B cell (primary cell): ENCODE results near the gene NFRKB. TPM values are rescaled to one million over a fixed set of nuclear protein-coding genes. Genes with fewer than 3 reads are reported as not detected.
"Not testable (repeated sequence)": the region's sequence is repeated elsewhere in the genome, so short reads cannot be mapped to it uniquely, and the experiment has no call there.

ENCODE experiments used
- ATAC-seq: fragments of 200-7000 bp; cut with Tn5 transposase; one replicate; pipeline ENCODE4 v1.10.0; 2021; ENCODE audit warnings: low read depth, mild to moderate bottlenecking, moderate number of reproducible peaks, moderate library complexity
- CTCF ChIA-PET: fragments of 350-600 bp; sonication (Branson Sonifier 250); formaldehyde crosslinking; loops from one replicate; lab custom pipeline; 2021; ENCODE audit warnings: antibody characterized with exemption, inconsistent platforms; lab: Charles Lee
- POLR2A ChIA-PET: fragments of 350-600 bp; sonication (Branson Sonifier 250); formaldehyde crosslinking; loops from one replicate; lab custom pipeline; 2021; ENCODE audit warnings: antibody characterized with exemption; lab: Charles Lee
- DNase-seq: peaks from one replicate; pipeline ENCODE4 v3.0.0; 2013
- H2AFZ ChIP-seq: 2 replicates; pipeline ENCODE4 v1.6.1; 2012; ENCODE audit warnings: mild to moderate bottlenecking, low read depth, low read length; ENCODE audit not compliant: insufficient read depth, poor library complexity, severe bottlenecking
- H3K27ac ChIP-seq, 2 donors: 1 replicate in 1 of 2; 2 replicates in 1 of 2; pipeline ENCODE4 v1.5.1; 2012 to 2013; ENCODE audit warnings: low read length in 2 of 2, mild to moderate bottlenecking in 2 of 2, moderate library complexity in 1 of 2
- H3K27me3 ChIP-seq, 4 experiments: fragments of 200-600 bp in 1 of 4; sonication (generic) in 1 of 4; replicated peaks in 1 of 4; 1 replicate in 2 of 4; 2 replicates in 2 of 4; pipeline versions ENCODE4 v1.6.1 to v1.7.0; 2013 to 2016; ENCODE audit warnings: low read length in 3 of 4, mild to moderate bottlenecking in 2 of 4, mixed read lengths in 1 of 4, moderate library complexity in 1 of 4; ENCODE audit not compliant: insufficient read depth in 4 of 4, control insufficient read depth in 3 of 4; ENCODE audit errors: control extremely low read depth in 1 of 4
- H3K36me3 ChIP-seq, 2 experiments: replicated peaks in 1 of 2; 1 replicate in 1 of 2; 2 replicates in 1 of 2; pipeline versions ENCODE4 v1.6.1 to v1.7.1; 2013; ENCODE audit warnings: low read length in 1 of 2; ENCODE audit not compliant: insufficient read depth in 2 of 2, control insufficient read depth in 1 of 2; ENCODE audit errors: control extremely low read depth in 1 of 2, extremely low read depth in 1 of 2
- H3K4me1 ChIP-seq, 2 donors: fragments of 200-600 bp in 1 of 2; sonication (generic) in 1 of 2; 1 replicate in 1 of 2; 2 replicates in 1 of 2; pipeline versions ENCODE4 v1.5.1 to v1.6.1; 2013 to 2017; ENCODE audit warnings: low read length in 2 of 2; ENCODE audit not compliant: control insufficient read depth in 2 of 2, insufficient read depth in 2 of 2
- H3K4me2 ChIP-seq: replicated peaks from 2 replicates; pipeline ENCODE3; 2012; ENCODE audit warnings: mild to moderate bottlenecking, low read depth, low read length; ENCODE audit not compliant: poor library complexity, severe bottlenecking
- H3K4me3 ChIP-seq, 5 experiments: fragments of 200-600 bp in 1 of 5; sonication (generic) in 1 of 5; 1 replicate in 3 of 5; 2 replicates in 2 of 5; pipeline versions ENCODE4 v1.5.1 to v1.7.0; 2011 to 2016; ENCODE audit warnings: low read length in 4 of 5, mild to moderate bottlenecking in 4 of 5, low read depth in 2 of 5, control low read depth in 1 of 5, moderate library complexity in 1 of 5; ENCODE audit not compliant: insufficient read depth in 1 of 5; ENCODE audit errors: control extremely low read depth in 1 of 5, extremely low read depth in 1 of 5
- H3K79me2 ChIP-seq: fragments of 200-600 bp; sonication (generic); one replicate; pipeline ENCODE4 v1.6.0; 2016; ENCODE audit warnings: low read length; ENCODE audit not compliant: control insufficient read depth, insufficient read depth
- H3K9ac ChIP-seq: fragments of 200-600 bp; sonication (generic); 2 replicates; pipeline ENCODE4 v1.6.1; 2017; ENCODE audit warnings: mild to moderate bottlenecking, low read length, moderate library complexity
- H3K9me3 ChIP-seq, 3 donors: one replicate each; pipeline versions ENCODE4 v1.6.1 to v1.7.1; 2013; ENCODE audit warnings: low read length in 2 of 3; ENCODE audit not compliant: control insufficient read depth in 2 of 3, insufficient read depth in 1 of 3; ENCODE audit errors: control extremely low read depth in 1 of 3
- H4K20me1 ChIP-seq: 2 replicates; pipeline ENCODE4 v1.6.0; 2012; ENCODE audit warnings: mild to moderate bottlenecking, low read length; ENCODE audit not compliant: insufficient read depth, control insufficient read depth, poor library complexity, severe bottlenecking
- H3K27ac Mint-ChIP-seq: one replicate; pipeline ENCODE4 v1.8.0; 2021; ENCODE audit warnings: mixed read lengths
- H3K27me3 Mint-ChIP-seq: one replicate; pipeline ENCODE4 v1.8.0; 2021; ENCODE audit warnings: mixed read lengths
- H3K4me1 Mint-ChIP-seq: one replicate; pipeline ENCODE4 v1.8.0; 2021; ENCODE audit warnings: mixed read lengths
- H3K4me3 Mint-ChIP-seq: one replicate; pipeline ENCODE4 v1.8.0; 2021; ENCODE audit warnings: mixed read lengths
- H3K9me3 Mint-ChIP-seq: one replicate; pipeline ENCODE4 v1.8.0; 2022; ENCODE audit warnings: mixed read lengths; ENCODE audit not compliant: insufficient read depth
- EZH2 ChIP-seq: IDR thresholded peaks from 2 replicates; pipeline ENCODE4 v1.6.1; 2012; ENCODE audit warnings: borderline replicate concordance, low read depth, mild to moderate bottlenecking, moderate library complexity, low read length; ENCODE audit not compliant: insufficient read depth, poor library complexity, severe bottlenecking
- WGBS: methylation state at CpG from one replicate; pipeline ENCODE4 v1.1.5; 2013; ENCODE audit warnings: missing lambda C conversion rate; ENCODE audit not compliant: insufficient coverage; 5-methylcytosine and 5-hydroxymethylcytosine counted together
- intact Hi-C: fragments of 100-400 bp; cut with micrococcal nuclease; formaldehyde crosslinking; loops from one replicate; pipeline ENCODE4 v1.10.0; 2022
- polyA plus RNA-seq: library from polyadenylated mRNA; depleted of rRNA; stranded (reverse); fragments of >200 nt; gene quantifications from 2 replicates; pipeline ENCODE4 v1.2.3, GENCODE V29; 2012
- total RNA-seq, 2 donors: library from RNA; stranded (reverse); fragments of 120-200 nt in 1 of 2; gene quantifications; 1 replicate in 1 of 2; 2 replicates in 1 of 2; pipeline versions ENCODE4 v1.2.3 to v1.2.4, GENCODE V29; 2013 to 2022
- TF ChIP-seq, protein P1 (sequence below): fragments of 200-600 bp; IDR thresholded peaks from one replicate; pipeline ENCODE4 v1.8.0; 2022; ENCODE audit warnings: antibody characterized with exemption, mild to moderate bottlenecking

NFRKB gene
- total and polyA plus RNA-seq, 2 donors (not counting 1 experiment from before 2014, with no cell fraction given), result 28.2 to 36.9 TPM

DNA sequence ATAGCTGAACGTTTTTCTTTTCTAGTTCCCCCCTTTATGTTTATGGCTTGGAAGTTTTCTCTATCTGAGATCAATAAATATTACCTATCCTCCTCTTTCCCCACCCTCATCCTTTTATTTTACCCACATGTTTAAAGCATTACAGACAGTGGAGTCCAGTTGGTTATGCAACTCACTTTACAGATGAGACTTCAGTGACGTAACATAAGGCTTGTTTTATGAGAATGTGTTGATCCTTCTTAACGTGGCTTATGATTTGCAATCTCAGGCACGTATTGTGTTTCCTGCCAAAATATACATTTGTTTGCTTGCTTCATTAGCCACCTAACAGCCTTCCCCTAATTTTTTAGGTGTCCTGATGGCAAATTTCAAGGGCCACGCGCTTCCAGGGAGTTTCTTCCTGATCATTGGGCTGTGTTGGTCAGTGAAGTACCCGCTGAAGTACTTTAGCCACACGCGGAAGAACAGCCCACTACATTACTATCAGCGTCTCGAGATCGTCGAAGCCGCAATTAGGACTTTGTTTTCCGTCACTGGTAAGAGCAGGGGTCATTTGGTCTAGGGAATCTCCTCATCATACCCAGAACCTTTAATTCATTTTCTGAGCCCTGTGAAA, 43.1 kb downstream of the NFRKB start:
- H3K79me2 ChIP-seq, result no peaks in the 10 kb centered on the region
- no peaks in the 10 kb centered on the region for H4K20me1 ChIP-seq
- no peaks in the 10 kb centered on the region for H3K9me3 ChIP-seq
- H3K4me2 ChIP-seq, result no peak overlapping the region
- POLR2A ChIA-PET, result no interaction called here
- no CpG with 5 or more reads among the region's 15 CpGs for WGBS
- H3K36me3 ChIP-seq, result no peaks in the 10 kb centered on the region
- ATAC-seq (no peak), DNase-seq (no peak)
- Mint-ChIP-seq H3K9me3 (no peaks in the 10 kb centered on the region), H3K27ac (no peak overlapping the region), H3K27me3 (peaks cover 8% of the 10 kb centered on the region), H3K4me3 (no peak overlapping the region), H3K4me1 (no peaks in the 10 kb centered on the region)
- intact Hi-C loops, result no loop called here
- H3K27me3 ChIP-seq, result no peaks in the 10 kb centered on the region
- TF ChIP-seq, protein P1, sequence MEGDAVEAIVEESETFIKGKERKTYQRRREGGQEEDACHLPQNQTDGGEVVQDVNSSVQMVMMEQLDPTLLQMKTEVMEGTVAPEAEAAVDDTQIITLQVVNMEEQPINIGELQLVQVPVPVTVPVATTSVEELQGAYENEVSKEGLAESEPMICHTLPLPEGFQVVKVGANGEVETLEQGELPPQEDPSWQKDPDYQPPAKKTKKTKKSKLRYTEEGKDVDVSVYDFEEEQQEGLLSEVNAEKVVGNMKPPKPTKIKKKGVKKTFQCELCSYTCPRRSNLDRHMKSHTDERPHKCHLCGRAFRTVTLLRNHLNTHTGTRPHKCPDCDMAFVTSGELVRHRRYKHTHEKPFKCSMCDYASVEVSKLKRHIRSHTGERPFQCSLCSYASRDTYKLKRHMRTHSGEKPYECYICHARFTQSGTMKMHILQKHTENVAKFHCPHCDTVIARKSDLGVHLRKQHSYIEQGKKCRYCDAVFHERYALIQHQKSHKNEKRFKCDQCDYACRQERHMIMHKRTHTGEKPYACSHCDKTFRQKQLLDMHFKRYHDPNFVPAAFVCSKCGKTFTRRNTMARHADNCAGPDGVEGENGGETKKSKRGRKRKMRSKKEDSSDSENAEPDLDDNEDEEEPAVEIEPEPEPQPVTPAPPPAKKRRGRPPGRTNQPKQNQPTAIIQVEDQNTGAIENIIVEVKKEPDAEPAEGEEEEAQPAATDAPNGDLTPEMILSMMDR, result no peak
- TF ChIP-seq EZH2, result no peak
- H3K9ac ChIP-seq, result no peak overlapping the region
- H2AFZ ChIP-seq, result no peak overlapping the region
- H3K4me1 ChIP-seq, result no peaks in the 10 kb centered on the region
- no peak overlapping the region for H3K4me3 ChIP-seq
- CTCF ChIA-PET, result no interaction called here
- H3K27ac ChIP-seq, result no peak overlapping the region

DNA sequence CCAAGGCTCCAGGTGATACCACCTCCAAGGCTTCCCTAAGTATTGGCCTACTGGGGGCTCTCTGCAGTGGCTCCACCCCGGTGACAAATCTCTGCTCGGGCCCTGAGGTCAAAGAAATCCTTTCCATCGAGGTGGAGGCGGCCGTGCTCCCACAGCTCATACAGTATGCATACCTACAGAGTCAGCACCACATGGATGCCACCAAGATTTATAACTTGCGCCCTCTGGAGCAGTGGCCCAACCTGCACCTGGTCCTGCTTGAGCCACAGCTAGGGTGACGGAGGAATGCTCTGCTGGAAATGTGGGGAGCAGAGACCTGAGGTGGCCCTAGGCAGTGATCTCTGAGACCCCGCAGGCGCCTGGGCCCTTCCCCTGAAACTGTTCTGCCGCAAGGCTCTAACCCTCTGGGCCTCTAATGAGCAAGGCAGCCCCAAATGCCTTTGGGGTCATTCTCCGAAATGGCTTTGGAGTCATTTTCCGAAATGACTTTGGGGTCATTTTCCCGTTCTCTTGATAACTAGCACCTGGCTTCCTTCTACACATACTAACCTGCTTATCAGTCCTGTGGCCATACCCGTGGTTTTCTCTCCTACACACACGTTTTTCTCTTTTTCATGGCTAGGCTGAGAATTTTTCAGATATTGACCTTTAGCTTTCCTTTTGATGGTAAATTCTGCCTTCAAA, 45.8 kb downstream of the NFRKB start:
- intact Hi-C loops, result no loop called here
- TF ChIP-seq, protein P1, result no peak
- no peak for TF ChIP-seq EZH2
- Mint-ChIP-seq H3K27ac (no peak overlapping the region), H3K4me3 (no peak overlapping the region), H3K9me3 (no peaks in the 10 kb centered on the region), H3K27me3 (peaks cover 8% of the 10 kb centered on the region), H3K4me1 (no peaks in the 10 kb centered on the region)
- Histone ChIP-seq H3K4me1 (no peaks in the 10 kb centered on the region), H3K4me2 (no peak overlapping the region), H3K79me2 (no peaks in the 10 kb centered on the region), H3K27me3 (no peaks in the 10 kb centered on the region), H3K9ac (no peak overlapping the region), H3K4me3 (no peak overlapping the region), H3K36me3 (no peaks in the 10 kb centered on the region), H3K27ac (no peak overlapping the region), H2AFZ (no peak overlapping the region), H3K9me3 (no peaks in the 10 kb centered on the region), H4K20me1 (no peaks in the 10 kb centered on the region)
- ATAC-seq, result no peak
- POLR2A ChIA-PET, result no interaction called here
- CTCF ChIA-PET, result no interaction called here
- no peak for DNase-seq
- 90% methylated on average over 13 of the region's 15 CpGs for WGBS

DNA sequence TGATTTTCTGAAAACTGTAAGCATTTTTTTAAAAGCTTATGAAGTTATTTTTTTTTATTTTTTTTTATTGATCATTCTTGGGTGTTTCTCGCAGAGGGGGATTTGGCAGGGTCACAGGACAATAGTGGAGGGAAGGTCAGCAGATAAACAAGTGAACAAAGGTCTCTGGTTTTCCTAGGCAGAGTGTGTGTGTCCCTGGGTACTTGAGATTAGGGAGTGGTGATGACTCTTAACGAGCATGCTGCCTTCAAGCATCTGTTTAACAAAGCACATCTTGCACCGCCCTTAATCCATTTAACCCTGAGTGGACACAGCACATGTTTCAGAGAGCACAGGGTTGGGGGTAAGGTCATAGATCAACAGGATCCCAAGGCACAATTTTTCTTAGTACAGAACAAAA, 48.0 kb downstream of the NFRKB start:
- DNase-seq, intact Hi-C loops, H2AFZ ChIP-seq, H3K27ac ChIP-seq, POLR2A ChIA-PET, H3K27ac Mint-ChIP-seq, H3K27me3 ChIP-seq, H3K79me2 ChIP-seq, H3K4me3 Mint-ChIP-seq, H3K4me3 ChIP-seq, H3K36me3 ChIP-seq, CTCF ChIA-PET, H3K4me1 Mint-ChIP-seq, H3K9ac ChIP-seq, H3K27me3 Mint-ChIP-seq, H3K4me1 ChIP-seq, H4K20me1 ChIP-seq, H3K9me3 ChIP-seq, H3K9me3 Mint-ChIP-seq, H3K4me2 ChIP-seq, ATAC-seq: not testable (repeated sequence)
- WGBS, result no CpG with 5 or more reads among the region's 3 CpGs
